Bone marrow (tissue), 2 donors: ENCODE data around the gene GRHL3.

Source experiments
- DNase-seq, 2 donors: peaks; one replicate each; lab custom pipeline; 2025; lab: John Stamatoyannopoulos, UW

The GRHL3 gene

GRCh38 chr1:24393892-24394291 is 74.7 kb downstream of the GRHL3 start:
- no peak for DNase-seq

- no peak for DNase-seq
Observed at GRCh38 chr1:24400065-24400464, 80.9 kb downstream of the GRHL3 start.

- no peak for DNase-seq
Observed at GRCh38 chr1:24403806-24404205, 84.6 kb downstream of the GRHL3 start.
